Islet precursor cell (in vitro differentiated cells): Measurements from ENCODE around the gene SNRNP25.

ENCODE experiments used
- DNase-seq: peaks from one replicate; pipeline ENCODE4 v3.0.0-alpha.2; 2018

SNRNP25 gene

DNA sequence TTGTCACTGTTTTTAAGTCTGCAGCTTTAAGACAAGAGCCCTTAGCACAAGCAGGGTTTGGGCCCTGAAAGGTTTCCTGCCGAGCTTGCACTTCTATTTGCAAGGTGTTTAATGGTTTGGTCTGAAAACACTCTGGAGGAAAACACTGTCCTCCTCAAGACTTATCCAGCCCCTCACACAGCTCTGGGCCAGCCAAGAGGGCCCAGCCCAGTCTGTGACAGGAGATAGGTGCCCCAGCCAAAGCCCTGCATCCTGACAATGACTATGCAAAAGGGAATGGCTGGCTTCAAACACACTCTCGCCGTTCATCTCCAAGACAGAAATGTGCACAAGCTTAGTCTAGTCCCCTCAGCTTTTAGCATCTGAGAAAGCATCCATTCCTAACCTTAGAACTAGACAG, 51.3 kb downstream of the SNRNP25 start:
- no peak for DNase-seq

GRCh38 chr16:105521-105920, 51.9 kb downstream of the SNRNP25 start:
- DNase-seq = no peak

DNA sequence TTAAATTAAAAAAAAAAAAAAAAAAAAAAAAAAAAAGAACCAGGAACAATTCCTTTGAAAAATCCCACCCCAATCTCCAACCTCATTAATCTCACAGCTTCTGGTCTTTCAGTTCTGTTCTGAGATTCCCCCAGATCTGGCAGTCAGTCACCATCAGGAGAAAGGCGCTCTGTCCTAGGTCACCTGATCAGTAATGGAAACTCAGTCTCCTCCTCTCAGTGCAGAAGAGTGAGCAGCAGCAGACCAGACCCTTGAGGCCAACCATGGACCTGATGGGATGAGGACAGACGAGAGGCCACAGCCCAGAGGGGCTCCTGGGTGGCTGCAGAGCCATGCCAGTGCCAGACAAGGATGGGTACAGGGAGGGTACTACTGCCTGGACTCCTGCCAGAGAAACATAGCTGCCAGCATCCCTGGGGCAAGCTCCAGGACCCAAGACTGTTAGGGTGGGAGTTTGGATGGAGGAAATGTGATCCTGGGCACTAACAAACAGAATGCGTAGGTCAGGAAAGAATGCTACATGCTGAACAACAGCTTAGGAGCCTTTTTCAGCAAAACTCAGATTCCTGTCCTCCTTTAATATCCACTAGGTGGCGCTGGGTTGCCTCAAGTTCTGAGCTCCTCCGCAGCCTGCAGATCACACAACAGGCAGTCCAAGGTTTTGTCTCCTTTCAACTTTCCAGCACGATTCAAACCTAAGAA, 53.1 kb downstream of the SNRNP25 start:
- DNase-seq = peak; percentile 77
